Suppressor macrophage treated with lipopolysaccharide for 4 hours (primary cell): ENCODE results near the gene TPO.
"Not testable (repeated sequence)": the region's sequence is repeated elsewhere in the genome, so short reads cannot be mapped to it uniquely, and the experiment has no call there.

ENCODE experiments used
- DNase-seq: peaks from one replicate; pipeline ENCODE4 v3.0.0-alpha.2; 2020

The TPO gene

GRCh38 chr2:1561259-1561658 lies 148.0 kb downstream of the TPO start:
- DNase-seq: no peak

GRCh38 chr2:1561811-1562421 lies 148.7 kb downstream of the TPO start:
- no peak for DNase-seq

DNA sequence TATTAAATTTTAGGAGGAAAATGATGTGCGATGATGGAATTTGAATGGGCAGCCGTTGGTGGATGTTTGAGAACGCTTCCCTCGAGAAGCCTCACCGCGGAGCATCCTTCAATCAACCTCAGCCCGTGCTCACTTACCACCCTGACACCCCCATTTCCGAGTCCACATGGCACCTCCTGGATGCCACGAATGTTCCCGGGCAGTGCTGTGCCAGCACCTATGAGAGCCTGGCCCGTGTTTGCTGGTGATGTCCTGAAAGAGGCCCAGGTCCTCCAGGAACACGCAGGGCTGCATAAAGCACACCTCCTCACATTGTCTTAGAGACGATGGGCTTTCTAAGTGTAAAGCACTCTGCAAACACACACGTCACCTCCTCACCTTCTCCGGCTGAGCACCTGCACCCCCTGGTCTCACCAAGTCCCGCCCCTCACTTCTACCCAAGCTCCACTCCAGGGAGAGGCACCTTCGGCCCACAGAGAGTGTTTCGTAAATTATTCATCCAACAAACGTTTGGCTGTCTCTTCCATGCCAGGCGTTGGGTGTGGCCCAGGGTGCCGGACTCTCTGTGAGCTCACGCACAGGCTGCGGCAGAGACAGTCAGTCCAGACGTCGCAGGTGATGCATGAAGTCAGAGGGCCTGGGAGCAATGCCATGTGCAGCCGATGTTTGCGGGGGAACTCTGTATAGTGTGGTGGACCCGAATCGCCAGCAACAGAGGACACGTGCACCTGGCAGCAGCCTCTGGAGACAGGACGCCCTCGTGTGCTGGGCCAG lies 150.0 kb downstream of the TPO start:
- no peak for DNase-seq

GRCh38 chr2:1563943-1564891 lies 151.0 kb downstream of the TPO start:
- DNase-seq: no peak

DNA sequence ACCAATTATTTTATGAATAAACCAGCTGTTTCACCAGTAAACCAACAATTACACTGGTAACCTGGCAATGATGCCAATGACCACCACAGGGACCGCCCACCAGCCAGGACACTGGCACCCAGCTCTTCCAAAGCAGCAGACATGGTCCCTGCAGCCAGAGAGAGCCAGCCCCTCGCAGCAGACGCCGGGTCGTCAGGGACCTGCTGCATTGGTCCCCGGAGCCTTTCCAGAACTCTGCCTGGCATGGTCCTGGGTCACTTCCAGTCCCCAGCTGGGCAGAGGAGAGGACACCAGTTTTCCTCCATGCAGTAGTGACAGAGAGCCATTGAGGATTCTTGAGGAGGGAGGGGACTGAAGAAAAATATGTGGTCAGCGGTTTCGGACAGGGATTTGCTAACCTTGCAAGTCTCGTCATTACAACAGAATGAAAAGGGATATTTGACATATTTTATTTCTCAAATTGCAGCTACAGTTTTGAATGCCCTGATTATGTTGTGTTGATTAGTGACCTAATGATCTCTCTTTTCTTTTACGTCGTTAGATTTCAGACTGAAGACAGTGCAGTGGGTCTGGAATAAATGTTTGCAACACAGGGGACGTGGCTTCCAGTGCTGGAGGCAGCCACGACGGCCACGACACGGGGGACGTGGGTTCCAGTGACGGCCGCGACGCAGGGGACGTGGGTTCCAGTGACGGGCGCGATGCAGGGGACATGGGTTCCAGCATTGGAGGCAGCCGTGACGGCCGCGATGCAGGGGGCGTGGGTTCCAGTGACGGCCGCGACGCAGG lies 154.5 kb downstream of the TPO start:
- no peak for DNase-seq

DNA sequence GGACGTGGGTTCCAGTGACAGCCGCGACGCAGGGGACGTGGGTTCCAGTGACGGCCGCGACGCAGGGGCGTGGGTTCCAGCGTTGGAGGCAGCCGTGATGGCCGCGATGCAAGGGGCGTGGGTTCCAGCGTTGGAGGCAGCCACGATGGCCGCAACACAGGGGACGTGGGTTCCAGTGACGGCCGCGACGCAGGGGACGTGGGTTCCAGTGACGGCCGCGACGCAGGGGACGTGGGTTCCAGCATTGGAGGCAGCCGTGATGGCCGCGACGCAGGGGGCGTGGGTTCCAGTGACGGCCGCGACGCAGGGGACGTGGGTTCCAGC lies 155.0 kb downstream of the TPO start:
- not testable (repeated sequence) for DNase-seq

DNA sequence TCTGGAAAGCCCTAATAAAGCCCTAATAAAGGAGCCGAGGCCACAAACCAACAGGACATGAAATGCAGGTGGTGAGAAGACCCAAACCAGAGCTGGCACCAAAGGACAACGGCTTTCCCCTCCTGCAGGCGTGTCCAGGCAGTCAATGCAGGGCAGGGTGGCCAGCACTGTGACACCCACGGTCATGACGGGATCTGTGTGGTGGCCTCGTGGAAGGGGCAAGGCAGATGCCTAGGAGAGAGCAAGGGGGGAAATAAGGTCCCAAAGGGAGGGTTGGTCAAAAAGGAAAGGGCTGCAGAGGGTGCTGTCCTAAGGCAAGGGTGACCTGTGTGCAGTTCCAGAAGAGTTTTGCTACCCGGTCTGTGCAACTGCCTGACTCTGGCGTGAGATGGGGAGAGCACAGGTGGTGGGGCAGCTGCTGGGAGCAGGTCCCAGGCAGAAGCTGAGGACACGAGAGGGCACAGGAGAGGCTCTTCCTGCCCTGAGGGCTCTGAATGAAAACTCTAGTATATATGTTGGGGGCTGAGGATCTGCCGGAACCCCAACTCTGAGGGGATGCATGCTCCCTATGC lies 156.7 kb downstream of the TPO start:
- no peak for DNase-seq

GRCh38 chr2:1571477-1572417 lies 158.5 kb downstream of the TPO start:
- no peak for DNase-seq

GRCh38 chr2:1572638-1573037 lies 159.4 kb downstream of the TPO start:
- DNase-seq: no peak

- DNase-seq: no peak
These were observed 164.6 kb downstream of the TPO start for GRCh38 chr2:1577846-1578245.

- not testable (repeated sequence) for DNase-seq
These were observed 168.1 kb downstream of the TPO start for GRCh38 chr2:1581257-1581964.

GRCh38 chr2:1581965-1582625 lies 168.8 kb downstream of the TPO start:
- no peak for DNase-seq

GRCh38 chr2:1582891-1583341 lies 169.7 kb downstream of the TPO start:
- DNase-seq: no peak

DNA sequence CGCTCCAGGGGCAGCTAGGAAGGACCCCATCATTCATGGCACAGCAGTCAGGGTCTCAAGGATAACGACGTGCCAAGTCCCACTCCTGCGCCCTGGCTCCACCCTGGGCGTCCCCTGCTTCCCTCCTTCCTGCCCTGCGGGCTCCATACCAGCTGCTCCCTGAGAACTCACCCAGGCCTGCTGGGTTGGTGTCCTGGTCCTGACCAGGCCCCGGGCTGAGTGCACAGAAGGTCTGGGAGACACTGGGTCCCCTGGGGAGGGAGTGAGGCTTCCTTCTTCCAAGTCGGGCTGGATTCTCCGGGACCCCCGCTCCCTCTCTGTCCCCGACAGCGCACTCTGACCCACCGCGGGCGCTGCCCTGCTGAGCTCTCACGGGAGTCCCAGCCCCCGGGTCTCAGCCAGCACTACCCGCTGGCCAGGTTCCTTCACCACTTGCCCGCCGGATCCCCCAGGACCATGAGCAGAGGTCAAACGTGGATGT lies 170.8 kb downstream of the TPO start:
- DNase-seq: no peak

DNA sequence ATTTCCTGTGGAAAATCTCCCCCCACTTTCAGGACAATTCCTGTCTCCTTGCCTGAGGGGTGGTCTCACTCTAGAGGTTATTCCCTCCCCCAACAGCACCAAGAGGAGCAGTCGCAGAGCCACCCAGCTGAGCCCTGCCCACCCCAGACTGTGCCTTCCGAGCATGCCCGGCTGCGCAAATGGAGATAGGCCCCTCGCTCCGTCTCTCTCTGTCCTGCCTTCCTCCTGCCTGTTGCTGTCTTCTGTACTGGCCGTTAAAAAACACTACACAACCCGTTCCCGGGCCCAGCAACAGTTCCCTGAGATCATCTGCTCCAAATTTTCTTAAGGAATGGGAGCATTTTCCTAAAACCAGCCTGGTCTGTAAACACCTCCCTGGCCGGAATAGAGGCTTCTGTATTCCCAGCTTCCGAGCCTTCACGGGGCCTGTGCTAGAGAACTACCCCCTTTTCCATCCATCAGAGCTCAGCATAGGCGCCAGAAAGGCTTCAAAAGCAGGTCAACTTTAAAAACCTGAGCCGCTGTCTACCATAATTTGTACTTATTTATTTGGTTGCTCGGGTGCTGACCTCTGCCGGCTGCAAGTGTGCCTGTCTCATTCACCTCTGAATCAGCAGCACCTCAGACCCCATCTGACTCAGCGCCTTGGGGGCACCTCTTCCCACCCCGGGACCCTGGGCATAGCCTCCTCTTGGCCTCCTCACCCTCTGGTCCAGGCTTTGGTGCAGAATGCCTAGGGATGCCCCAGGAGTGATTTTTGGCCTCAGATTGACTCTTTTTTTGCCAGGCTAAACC lies 171.6 kb downstream of the TPO start:
- no peak for DNase-seq

- DNase-seq: no peak
These were observed 172.4 kb downstream of the TPO start for GRCh38 chr2:1585635-1586034.

DNA sequence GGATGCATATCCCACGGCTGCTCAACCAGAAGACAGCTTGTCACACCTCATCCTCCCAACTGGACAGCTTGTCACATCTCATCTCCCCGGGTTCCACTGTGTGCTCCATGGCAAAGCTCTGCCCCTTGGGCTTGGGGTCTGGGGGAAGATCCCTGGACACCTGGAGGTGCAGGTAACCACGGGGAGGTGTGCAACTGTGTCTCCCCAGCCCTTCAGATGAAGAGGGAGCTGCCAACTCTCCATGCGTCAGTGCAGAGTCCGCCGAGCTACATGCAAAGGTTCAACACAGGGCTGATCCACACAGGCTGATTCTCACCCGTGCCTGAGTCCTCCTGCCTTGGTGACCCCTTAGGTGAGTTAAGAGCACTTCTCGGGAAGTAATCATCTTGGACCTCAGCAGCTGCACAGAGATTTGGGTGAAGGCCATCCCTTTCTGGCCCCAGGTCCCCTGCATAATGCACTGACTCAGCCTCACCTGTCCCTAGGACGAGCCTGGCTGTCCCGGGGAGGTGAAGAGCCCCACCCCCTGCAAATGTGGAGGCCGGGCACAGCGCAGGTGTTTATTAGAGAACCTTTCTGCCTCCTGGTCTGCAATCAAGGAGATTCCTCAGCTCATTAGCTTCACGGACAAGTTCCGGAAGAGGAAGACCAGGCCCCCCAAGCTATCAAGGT lies 173.1 kb downstream of the TPO start:
- DNase-seq: no peak
